Measurements from ENCODE around the gene TESK1.

DNA sequence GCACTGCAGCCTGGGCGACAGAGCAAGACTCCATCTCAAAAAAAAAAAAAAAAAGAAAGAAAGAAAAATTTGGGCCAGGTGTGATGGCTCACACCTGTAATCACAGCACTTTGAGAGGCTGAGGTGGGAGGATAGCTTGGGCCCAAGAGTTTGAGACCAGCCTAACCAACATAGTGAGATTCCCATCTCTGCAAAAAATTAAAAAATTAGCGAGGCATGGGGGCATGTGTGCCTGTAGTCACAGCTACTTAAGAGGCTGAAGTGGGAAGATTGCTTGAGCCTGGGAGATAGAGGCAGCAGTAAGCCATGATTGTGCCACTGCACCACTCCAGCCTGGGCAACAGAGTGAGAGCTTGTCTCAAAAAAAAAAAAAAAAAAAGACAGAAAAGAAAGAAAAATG lies 48.5 kb downstream of the TESK1 start:
- TF ChIP-seq CTCF (IDR thresholded peaks at IDR 0.05) (no peak), ZFX (IDR thresholded peaks at IDR 0.05; ENCODE audit: borderline replicate concordance) (no peak)

Data from 22Rv1 (cell line).